Measurements from ENCODE around the gene ZBTB42.

GRCh38 chr14:104795781-104796686 lies 4.9 kb upstream of the ZBTB42 start:
- TF ChIP-seq CEBPB (IDR thresholded peaks at IDR 0.05; ENCODE audit: borderline replicate concordance, low read depth, low read length) (no peak), ZFX (CRISPR knock-in tag; IDR thresholded peaks at IDR 0.05; ENCODE audit: low read depth) (peak; percentile 54), NR3C1 (CRISPR knock-in tag; IDR thresholded peaks at IDR 0.05) (no peak), HMG20B (CRISPR knock-in tag; conservative IDR thresholded peaks at IDR 0.05) (no peak), POLR2A (IDR thresholded peaks at IDR 0.05; ENCODE audit: insufficient read depth in 1 of 2, low read depth in 2 of 2, low read length in 2 of 2) (peak in 1 of 2 experiments; percentile 7; a peak in 1 of 4 replicates), ZBTB33 (CRISPR knock-in tag; IDR thresholded peaks at IDR 0.05) (no peak), KLF16 (CRISPR knock-in tag; IDR thresholded peaks at IDR 0.05) (peak in 1 of 2 experiments; percentile 3; a peak in 1 of 4 replicates)

Measured in HepG2 (cell line).